ENCODE measurements around the gene NPIPB8. TPM values are rescaled to one million over a fixed set of nuclear protein-coding genes. Genes with fewer than 3 reads are reported as not detected.

Gene NPIPB8
- total and polyA plus RNA-seq, 9 of the 15 experiments (the other 6 are each of a cell fraction or from before 2014, with no cell fraction given) = 0.16 TPM; not detected in 8

DNA sequence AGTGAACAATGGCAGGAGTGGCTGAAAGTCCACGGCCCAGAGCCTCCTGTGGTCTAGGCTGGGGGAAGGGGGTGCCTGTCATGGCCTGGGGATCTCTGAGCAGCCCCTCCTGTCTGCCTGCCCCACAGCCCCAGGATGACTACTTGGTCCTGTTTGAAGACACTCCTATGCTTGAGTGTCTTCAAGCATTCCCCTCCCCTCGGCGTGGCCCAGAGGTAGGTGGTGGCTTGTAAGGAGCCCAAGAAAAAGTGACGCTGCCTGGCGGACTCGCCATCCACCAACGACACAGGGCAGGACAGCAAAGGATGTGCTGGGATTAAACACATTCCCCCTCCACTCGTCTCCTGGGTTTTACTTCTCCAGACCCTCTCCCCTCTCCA, 33.7 kb upstream of the NPIPB8 start (continued):
- no peak for TF ChIP-seq BRF1 (IDR thresholded peaks at IDR 0.05; ENCODE audit: borderline replicate concordance, extremely low read depth, insufficient read length)
- TF ChIP-seq, protein P1, sequence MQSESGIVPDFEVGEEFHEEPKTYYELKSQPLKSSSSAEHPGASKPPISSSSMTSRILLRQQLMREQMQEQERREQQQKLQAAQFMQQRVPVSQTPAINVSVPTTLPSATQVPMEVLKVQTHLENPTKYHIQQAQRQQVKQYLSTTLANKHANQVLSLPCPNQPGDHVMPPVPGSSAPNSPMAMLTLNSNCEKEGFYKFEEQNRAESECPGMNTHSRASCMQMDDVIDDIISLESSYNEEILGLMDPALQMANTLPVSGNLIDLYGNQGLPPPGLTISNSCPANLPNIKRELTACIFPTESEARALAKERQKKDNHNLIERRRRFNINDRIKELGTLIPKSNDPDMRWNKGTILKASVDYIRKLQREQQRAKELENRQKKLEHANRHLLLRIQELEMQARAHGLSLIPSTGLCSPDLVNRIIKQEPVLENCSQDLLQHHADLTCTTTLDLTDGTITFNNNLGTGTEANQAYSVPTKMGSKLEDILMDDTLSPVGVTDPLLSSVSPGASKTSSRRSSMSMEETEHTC (IDR thresholded peaks at IDR 0.05) = no peak

DNA sequence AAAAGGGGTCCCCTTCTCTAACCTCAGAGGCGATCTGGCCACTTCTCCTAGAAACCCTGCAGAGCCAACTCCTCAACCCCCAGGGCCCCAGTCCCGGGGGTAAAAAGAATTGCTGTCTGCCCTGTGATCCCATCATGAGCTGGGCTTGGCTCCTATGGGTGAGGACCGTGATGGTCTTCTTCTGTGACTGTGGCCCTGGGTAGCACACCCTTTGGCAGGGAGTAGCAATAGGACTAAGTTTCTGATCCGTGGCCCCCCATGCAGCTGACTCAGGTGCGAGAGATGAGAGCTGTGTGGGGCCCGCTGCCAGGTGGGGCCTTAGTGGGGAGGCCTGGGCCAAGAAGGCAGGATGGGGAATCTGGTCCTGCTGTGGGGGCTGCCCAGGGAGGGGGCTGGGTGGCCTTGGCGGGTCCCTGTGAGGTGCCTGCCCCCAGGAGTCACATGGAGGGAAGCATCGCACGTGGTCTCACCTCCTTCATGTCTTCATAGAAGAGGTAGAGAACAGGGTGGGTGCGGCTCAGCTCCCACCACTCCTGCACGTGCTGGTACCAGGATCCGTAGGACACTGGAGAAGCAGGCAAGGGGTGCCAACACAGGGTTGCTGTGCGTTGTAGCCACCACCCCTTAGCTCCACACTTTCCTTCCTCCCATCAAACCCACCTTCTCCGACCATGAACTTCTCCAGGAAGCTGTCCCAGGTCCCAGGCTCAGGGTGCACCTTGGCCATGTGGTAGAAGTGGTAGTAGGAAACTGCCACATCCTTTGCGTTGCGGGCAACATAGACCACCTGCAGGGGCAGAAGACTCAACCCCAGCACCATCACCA, 31.4 kb upstream of the NPIPB8 start:
- no peak overlapping the region for H3K4me2 ChIP-seq (ENCODE audit: insufficient read depth, low read length)
- H3K4me3 ChIP-seq = no peak overlapping the region
- H3K79me2 ChIP-seq (ENCODE audit: control insufficient read depth, insufficient read depth, low read length) = no peaks in the 10 kb centered on the region
- H3K9me3 ChIP-seq (replicated peaks; ENCODE audit: control insufficient read depth, insufficient read depth, low read depth, low read length) = no peaks in the 10 kb centered on the region
- no TSS peak for BruUV-seq (replicated peaks)
- intact Hi-C loops (cut with micrococcal nuclease) (no loop called here), in situ Hi-C loops (cut with MboI) (loop anchor here (25.0 kb wide), 4 partner anchors 106 to 1606 kb away; partner anchors contain the start of genes EIF3C and EIF3CL)
- no peak for FAIRE-seq
- H3K9me1 ChIP-seq (ENCODE audit: control insufficient read depth, insufficient read depth, low read length) = no peaks in the 10 kb centered on the region
- peaks cover 6 to 17% of the 10 kb centered on the region in 2 experiments; a peak in 3 of 5 replicates for H3K4me1 ChIP-seq (replicated peaks in 1 of 2; ENCODE audit: control insufficient read depth in 2 of 2, insufficient read depth in 2 of 2, low read length in 2 of 2)
- POLR2A ChIA-PET = interaction anchor here (0.6 kb wide), 2 partner anchors 9 to 237 kb away, joined by 4 to 6 read pairs; no protein-coding TSS in a partner anchor
- 55% methylated on average over 12 of the region's 16 CpGs for WGBS (ENCODE audit: insufficient coverage, low coverage, missing lambda C conversion rate)
- no peak for ATAC-seq
- no peak overlapping the region for H3K9ac ChIP-seq (ENCODE audit: insufficient read depth in 1 of 2, low read depth in 2 of 2, low read length in 2 of 2)
- CTCF ChIA-PET (ENCODE audit: low intra/inter-chr PET ratio) = no interaction called here
- TF ChIP-seq, protein P2, sequence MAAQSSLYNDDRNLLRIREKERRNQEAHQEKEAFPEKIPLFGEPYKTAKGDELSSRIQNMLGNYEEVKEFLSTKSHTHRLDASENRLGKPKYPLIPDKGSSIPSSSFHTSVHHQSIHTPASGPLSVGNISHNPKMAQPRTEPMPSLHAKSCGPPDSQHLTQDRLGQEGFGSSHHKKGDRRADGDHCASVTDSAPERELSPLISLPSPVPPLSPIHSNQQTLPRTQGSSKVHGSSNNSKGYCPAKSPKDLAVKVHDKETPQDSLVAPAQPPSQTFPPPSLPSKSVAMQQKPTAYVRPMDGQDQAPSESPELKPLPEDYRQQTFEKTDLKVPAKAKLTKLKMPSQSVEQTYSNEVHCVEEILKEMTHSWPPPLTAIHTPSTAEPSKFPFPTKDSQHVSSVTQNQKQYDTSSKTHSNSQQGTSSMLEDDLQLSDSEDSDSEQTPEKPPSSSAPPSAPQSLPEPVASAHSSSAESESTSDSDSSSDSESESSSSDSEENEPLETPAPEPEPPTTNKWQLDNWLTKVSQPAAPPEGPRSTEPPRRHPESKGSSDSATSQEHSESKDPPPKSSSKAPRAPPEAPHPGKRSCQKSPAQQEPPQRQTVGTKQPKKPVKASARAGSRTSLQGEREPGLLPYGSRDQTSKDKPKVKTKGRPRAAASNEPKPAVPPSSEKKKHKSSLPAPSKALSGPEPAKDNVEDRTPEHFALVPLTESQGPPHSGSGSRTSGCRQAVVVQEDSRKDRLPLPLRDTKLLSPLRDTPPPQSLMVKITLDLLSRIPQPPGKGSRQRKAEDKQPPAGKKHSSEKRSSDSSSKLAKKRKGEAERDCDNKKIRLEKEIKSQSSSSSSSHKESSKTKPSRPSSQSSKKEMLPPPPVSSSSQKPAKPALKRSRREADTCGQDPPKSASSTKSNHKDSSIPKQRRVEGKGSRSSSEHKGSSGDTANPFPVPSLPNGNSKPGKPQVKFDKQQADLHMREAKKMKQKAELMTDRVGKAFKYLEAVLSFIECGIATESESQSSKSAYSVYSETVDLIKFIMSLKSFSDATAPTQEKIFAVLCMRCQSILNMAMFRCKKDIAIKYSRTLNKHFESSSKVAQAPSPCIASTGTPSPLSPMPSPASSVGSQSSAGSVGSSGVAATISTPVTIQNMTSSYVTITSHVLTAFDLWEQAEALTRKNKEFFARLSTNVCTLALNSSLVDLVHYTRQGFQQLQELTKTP (IDR thresholded peaks at IDR 0.05; ENCODE audit: low read depth in 1 of 2, partially characterized antibody in 2 of 2) = no peak
- TF ChIP-seq ZC3H8 (IDR thresholded peaks at IDR 0.05) = no peak
- no peak for TF ChIP-seq FUS (optimal IDR thresholded peaks at IDR 0.05; ENCODE audit: low read depth, low read length)
- TF ChIP-seq ZNF589 (CRISPR knock-in tag; IDR thresholded peaks at IDR 0.05; ENCODE audit: low read depth) = no peak
- TF ChIP-seq SMAD2 (IDR thresholded peaks at IDR 0.05; ENCODE audit: low read depth, low read length) = no peak
- TF ChIP-seq ZNF282 (CRISPR knock-in tag; IDR thresholded peaks at IDR 0.05) = no peak
- TF ChIP-seq BMI1 (IDR thresholded peaks at IDR 0.05; ENCODE audit: low read length) = no peak
- TF ChIP-seq DDX20 (tag; IDR thresholded peaks at IDR 0.05; ENCODE audit: low read depth) = no peak
- TF ChIP-seq ZNF146 (CRISPR knock-in tag; IDR thresholded peaks at IDR 0.05; ENCODE audit: unreplicated experiment) = no peak
- TF ChIP-seq ZNF766 (CRISPR knock-in tag; conservative IDR thresholded peaks at IDR 0.05) = no peak
- no peak overlapping the region for H2AFZ ChIP-seq (ENCODE audit: low read depth, low read length)
- no peak overlapping the region for H3K27ac ChIP-seq (ENCODE audit: extremely low read depth, low read depth, low read length)
- no peaks in the 10 kb centered on the region for H3K27me3 ChIP-seq (ENCODE audit: control insufficient read depth in 2 of 2, insufficient read depth in 2 of 2, low read length in 2 of 2)
- no peaks in the 10 kb centered on the region for H3K36me3 ChIP-seq (ENCODE audit: control insufficient read depth, insufficient read depth, low read length)
- no peaks in the 10 kb centered on the region for H4K20me1 ChIP-seq (replicated peaks; ENCODE audit: control insufficient read depth, insufficient read depth, low read length)
- no peak for DNase-seq (ENCODE audit: extremely low read depth in 1 of 4, low spot score in 3 of 4)

Measured in K562 (cell line).